Stimulated activated CD8-positive, alpha-beta memory T cell treated with anti-CD3 and anti-CD28 coated beads, Interleukin-4, amount 100 ng/mL, for 4 hours (primary cell): ENCODE results near the gene CCDC60.

Experiments used
- DNase-seq, 2 donors: peaks; one replicate each; pipeline ENCODE4 v3.0.0-alpha.2; 2020; ENCODE audit warnings: low read depth in 2 of 2, low spot score in 1 of 2

CCDC60 gene

DNA sequence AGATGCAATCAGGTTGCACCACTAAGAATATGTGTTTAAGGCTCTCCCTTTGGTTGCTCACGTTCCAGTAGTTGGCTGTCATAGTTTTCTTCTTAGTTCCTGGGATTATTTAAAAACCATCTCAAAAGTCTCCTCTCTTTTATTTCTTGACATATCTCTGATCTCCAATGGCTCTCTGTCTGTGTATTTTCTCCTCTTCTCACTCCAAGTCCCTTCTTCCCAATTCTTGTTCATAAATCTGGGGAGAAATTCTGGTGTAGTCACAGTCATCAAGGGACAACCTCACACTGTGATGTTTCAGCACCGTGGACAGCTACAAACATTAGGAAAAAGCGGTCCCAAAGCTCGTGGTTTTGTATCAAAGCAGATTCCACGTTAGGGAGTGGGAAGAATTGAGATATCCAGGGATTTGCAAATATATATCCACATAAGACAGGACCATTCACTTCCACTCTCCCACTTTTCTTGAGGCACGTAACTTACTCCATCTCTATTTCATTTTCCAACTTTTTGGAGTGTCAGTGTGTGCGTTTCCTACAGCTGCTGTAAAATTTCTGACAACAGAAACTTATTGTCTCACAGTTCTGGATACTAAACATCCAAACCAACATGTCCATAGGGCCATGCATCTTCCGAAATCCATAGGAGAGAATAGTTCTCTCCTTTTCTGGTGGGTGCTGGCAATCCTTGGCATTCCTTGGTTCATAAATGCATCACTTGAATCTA lies 178.4 kb downstream of the CCDC60 start:
- DNase-seq, result no peak

DNA sequence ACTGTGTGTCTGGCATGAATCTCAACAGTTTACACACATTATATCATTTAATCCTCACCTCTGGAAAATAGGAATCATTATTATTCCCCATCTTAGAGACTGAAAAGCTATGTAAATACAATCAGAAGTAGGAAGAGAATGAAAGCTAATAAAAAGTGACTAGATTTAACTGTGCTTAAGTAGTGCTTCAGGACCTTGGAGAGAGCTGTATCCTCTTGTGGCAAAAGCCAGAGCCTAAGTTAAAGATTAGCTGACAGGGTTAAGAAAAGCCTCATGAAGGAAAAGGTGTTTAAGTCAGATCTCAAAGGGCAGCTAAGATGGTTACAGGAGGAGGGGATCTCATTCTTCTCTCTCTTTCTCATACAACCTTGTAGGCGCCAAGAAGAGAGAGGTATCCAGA lies 193.7 kb downstream of the CCDC60 start:
- no peak for DNase-seq

DNA sequence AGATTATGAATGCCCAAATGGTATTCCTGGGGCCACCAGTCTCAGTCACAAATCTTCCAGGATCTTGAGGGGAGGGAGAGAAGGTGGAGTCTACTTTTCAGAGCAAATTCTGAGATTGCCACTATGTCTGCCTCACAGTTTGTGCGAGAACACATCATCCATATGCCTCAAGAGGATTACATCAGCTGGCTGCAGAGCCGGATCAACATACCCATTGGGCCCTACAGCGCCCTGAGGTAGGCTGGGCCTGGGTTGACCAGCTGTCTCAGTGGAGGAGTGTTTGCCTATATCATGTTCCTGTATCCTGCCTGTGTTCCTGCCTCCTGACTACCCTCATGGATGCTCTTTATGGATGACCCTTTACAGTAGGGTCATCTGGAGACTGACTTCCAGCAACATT lies 205.9 kb downstream of the CCDC60 start:
- DNase-seq, result no peak

- DNase-seq, result peak; percentile 1 to 9
Measured at GRCh38 chr12:119544765-119545625, 210.5 kb downstream of the CCDC60 start.

GRCh38 chr12:119546340-119546739 lies 211.8 kb downstream of the CCDC60 start:
- no peak for DNase-seq

- no peak for DNase-seq
Measured at GRCh38 chr12:119547001-119547400, 212.5 kb downstream of the CCDC60 start.

DNA sequence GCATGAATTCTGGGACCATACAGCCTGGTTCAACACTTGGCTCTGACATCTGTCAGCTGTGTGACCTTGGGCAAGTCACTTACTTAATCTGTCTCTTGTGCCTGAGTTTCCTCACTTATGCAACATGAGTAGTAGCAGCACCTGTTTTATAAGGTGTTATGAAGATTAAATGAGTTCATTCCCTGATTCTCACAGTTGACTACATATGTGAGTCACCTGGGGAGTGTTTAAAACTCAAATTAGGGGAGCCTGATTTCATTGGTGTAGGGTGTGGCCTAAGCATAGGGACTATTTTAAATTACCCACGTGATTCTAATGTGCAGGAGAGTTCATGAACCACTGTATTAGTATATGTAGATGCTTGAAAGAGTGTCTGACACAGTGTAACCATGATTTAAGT lies 222.3 kb downstream of the CCDC60 start:
- DNase-seq, result no peak

DNA sequence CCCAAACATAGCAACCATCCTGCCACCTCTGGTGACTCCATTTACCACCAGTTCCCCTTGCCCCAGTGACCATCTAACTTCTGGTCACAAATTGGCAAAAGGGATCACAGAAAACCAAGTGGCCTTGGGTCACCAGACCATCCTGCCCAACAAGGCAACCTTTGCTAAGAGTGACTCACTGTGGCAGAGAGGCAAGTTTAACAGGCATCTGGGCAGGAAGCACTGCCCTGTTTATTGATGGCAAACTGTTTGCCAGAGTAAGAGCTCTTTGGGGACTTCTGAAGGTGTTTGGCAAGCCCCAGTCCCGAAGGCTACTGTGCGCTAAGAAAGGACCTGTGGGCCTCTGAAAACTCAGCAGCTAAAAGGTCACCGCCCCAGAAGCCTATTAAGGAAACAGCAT lies 230.9 kb downstream of the CCDC60 start:
- no peak for DNase-seq

GRCh38 chr12:119570771-119571170 lies 236.2 kb downstream of the CCDC60 start:
- DNase-seq, result no peak

- no peak for DNase-seq
Measured at GRCh38 chr12:119573086-119573485, 238.6 kb downstream of the CCDC60 start.

DNA sequence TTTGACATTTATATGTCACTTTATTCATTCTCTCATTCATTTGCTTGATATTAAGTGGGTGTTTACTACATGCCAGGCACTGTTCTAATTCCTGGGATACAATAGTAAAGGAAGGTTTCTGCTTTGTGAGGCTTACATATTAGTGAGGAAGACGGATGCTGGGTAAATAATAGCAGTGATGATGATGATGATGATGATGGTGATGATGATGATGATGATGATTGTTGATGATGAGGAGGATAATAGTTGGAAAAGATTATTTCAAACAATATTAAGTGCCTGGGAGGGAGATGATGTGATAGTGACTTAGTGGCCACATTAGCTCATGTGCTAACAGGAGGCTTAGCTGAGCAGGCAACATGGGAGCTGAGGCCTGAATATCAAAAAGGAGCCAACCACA lies 239.7 kb downstream of the CCDC60 start:
- no peak for DNase-seq

GRCh38 chr12:119576118-119576810 lies 241.7 kb downstream of the CCDC60 start:
- no peak for DNase-seq

DNA sequence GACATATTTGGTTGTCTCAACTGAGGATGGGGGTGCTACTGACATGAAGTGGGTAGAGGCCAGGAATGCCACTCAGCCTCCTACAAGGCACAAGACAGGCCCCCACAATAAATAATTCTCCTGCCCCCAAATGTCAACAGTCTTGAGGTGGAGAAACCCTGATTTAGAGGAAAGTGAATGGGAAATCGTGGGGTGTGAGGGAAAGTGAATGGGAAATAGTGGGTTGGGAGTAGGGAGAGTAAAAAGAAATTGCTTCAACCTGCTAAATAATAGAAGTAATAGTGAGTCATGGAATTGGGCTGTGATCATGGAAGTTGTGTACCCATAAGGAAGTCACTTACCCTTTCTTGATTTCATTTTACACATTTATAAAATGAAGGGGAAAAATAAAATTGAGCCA lies 242.4 kb downstream of the CCDC60 start:
- DNase-seq, result no peak

DNA sequence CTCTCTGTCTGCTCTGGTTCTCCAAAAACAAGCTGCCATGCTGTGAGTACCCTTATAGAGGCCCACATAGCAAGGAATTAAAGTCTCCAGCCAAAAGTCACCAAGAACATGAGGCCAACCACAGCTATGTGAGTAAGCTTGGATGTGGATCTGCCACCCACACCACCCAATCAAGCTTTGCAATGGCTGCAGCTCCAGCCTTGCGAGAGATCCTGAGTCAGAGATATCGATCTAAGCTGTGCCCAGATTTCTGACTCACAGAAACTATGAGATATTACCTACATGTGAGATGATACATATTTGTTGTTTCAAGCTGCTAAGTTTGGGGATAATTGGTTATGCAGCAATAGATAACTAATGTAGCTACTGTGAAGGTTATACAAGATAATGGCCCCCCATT lies 243.6 kb downstream of the CCDC60 start:
- no peak for DNase-seq

DNA sequence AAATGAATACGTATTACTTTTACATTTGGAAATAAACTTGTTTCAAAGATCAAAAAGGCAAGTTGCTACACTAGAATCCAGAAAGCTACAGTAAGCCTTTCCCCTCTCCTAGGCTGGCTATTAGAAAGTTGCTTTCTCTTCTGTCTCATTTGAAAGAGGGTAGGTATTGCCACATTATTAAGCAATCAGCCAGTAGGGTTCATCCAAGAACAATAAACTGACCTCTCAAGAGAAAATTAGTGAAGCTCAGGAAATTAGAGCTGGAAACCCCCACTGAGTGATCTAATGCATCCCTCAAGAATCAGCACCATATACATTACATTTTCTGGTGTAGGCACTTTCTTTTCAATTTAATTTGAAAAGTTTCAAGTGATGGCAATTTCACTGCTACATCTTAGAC lies 254.6 kb downstream of the CCDC60 start:
- no peak for DNase-seq

DNA sequence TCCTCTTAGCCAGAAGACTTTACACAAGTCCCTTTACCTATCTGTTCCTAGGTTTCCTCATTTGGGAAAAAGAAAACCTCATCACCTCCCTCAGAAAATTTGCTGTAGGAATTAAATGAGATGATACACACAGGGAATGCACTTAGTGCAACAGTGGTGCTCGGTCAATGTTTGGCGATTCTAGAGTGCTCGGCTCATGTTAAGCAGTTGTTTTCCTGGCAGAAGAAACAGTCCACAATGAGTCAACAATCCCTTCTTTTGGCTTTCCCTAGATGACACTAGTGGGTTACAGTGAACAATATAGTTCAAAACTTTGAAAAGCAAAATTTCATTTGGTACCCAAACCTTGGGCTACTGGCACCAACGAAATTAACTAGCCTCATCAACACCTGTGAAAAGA lies 255.1 kb downstream of the CCDC60 start:
- DNase-seq, result no peak
